Ishikawa (cell line): ENCODE measurements around the gene METTL6.
A peak's percentile ranks its signal among the peaks of the same experiment; 100 is the strongest.

Source experiments
- CEBPB ChIP-seq: IDR thresholded peaks from 2 replicates; pipeline ENCODE4 v1.6.1; 2012
- CREB1 ChIP-seq: IDR thresholded peaks from 2 replicates; pipeline ENCODE4 v1.6.1; 2012; ENCODE audit warnings: low read depth
- EGR1 ChIP-seq: IDR thresholded peaks from 2 replicates; pipeline ENCODE4 v1.6.1; 2012
- EP300 ChIP-seq: IDR thresholded peaks from 2 replicates; pipeline ENCODE4 v1.6.1; 2012; ENCODE audit warnings: borderline replicate concordance
- FOXM1 ChIP-seq: IDR thresholded peaks from 2 replicates; pipeline ENCODE4 v1.6.1; 2012; ENCODE audit warnings: low read depth, borderline replicate concordance
- MAX ChIP-seq: IDR thresholded peaks from 2 replicates; pipeline ENCODE4 v1.6.1; 2012
- NFIC ChIP-seq: IDR thresholded peaks from 2 replicates; pipeline ENCODE4 v1.6.1; 2012
- RAD21 ChIP-seq: IDR thresholded peaks from 2 replicates; pipeline ENCODE4 v1.6.1; 2012; ENCODE audit warnings: low read depth
- REST ChIP-seq: IDR thresholded peaks from 2 replicates; pipeline ENCODE4 v1.6.1; 2012; ENCODE audit warnings: low read depth, mild to moderate bottlenecking
- TAF1 ChIP-seq: IDR thresholded peaks from 2 replicates; pipeline ENCODE4 v1.6.1; 2012; ENCODE audit warnings: low read depth, mild to moderate bottlenecking
- TCF12 ChIP-seq: IDR thresholded peaks from 2 replicates; pipeline ENCODE4 v1.6.1; 2012; ENCODE audit warnings: low read depth
- TEAD4 ChIP-seq: IDR thresholded peaks from 2 replicates; pipeline ENCODE4 v1.6.1; 2012
- USF1 ChIP-seq: IDR thresholded peaks from 2 replicates; pipeline ENCODE4 v1.6.1; 2012
- YY1 ChIP-seq: IDR thresholded peaks from 2 replicates; pipeline ENCODE4 v1.6.1; 2012; ENCODE audit warnings: low read depth
- ZBTB7A ChIP-seq: IDR thresholded peaks from 2 replicates; pipeline ENCODE4 v1.6.1; 2012; ENCODE audit warnings: low read depth

METTL6 gene

DNA sequence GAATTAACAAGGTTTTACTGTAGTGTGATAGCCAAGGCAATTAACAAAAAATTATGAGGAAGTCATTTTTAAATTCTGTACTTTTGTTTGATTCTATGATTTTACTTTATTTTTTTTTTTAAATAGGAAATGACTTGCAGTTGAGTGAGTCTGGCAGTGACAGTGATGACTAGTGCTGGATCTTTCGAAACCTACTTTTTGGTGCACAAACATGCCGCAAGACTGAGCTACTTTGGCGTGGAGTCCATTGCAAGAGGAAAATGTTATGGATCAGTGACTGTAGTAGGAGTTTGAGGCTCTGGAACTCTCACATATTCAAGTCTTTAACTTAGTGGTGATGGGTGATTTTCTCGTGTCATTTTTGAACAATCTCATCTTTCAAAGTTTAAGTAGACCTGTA lies 11.6 kb upstream of the METTL6 start:
- no peak for TF ChIP-seq CEBPB

- TF ChIP-seq ZBTB7A (no peak), YY1 (no peak), EP300 (no peak), TEAD4 (no peak), EGR1 (no peak), REST (no peak), CEBPB (no peak), RAD21 (no peak), MAX (no peak), TAF1 (no peak), CREB1 (no peak), NFIC (no peak), TCF12 (no peak), FOXM1 (no peak), USF1 (no peak)
These were observed 8.9 kb upstream of the METTL6 start for GRCh38 chr3:15436246-15436645.

- TF ChIP-seq USF1 (no peak), REST (peak; percentile 83), EGR1 (no peak)
These were observed 7.4 kb upstream of the METTL6 start for GRCh38 chr3:15434756-15435155.

- TF ChIP-seq CEBPB, result no peak
- TF ChIP-seq ZBTB7A, result no peak
- no peak for TF ChIP-seq MAX
These were observed 6.2 kb upstream of the METTL6 start for GRCh38 chr3:15433531-15433930.

DNA sequence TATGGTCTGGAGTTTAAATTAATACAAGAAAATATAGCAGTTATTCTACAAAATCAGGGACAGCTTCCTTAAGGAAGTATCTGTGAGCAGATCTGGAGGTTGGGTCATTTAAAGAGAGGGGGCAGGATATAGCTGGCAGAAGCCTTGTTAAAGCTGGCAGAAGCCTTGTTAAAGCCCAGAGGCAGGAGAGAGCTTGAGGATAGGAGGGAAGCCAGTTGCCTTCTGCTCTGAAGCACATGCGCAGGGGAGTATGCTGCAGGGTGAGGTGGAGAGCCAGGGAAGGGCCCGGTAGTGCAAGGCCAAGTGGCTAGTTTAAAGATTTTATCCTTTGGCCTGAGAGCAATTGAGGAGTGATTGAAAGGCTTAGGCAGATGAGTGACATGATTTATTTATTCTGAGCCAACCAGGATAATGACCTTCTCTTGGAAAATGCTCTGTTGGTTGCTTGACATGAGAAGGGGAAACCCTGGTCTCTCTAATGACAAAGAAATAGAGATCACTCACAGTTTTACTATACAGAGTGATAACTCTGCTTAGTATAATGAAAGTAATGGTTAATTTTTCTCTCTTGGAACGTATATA lies 4.0 kb upstream of the METTL6 start:
- TF ChIP-seq TCF12, result no peak
- no peak for TF ChIP-seq MAX
- TF ChIP-seq RAD21, result no peak
- TF ChIP-seq USF1, result no peak
- no peak for TF ChIP-seq FOXM1
- TF ChIP-seq CEBPB, result no peak
- TF ChIP-seq EP300, result no peak
- TF ChIP-seq TAF1, result no peak
- TF ChIP-seq TEAD4, result no peak
- no peak for TF ChIP-seq YY1
- no peak for TF ChIP-seq REST
- no peak for TF ChIP-seq CREB1
- TF ChIP-seq EGR1, result no peak
- TF ChIP-seq NFIC, result no peak
- TF ChIP-seq ZBTB7A, result no peak
